BJ (cell line): ENCODE data around the gene SLC4A8. TPM values are rescaled to one million over a fixed set of nuclear protein-coding genes. Genes with fewer than 3 reads are reported as not detected.

Source experiments
- CTCF ChIA-PET: fragments of 350-600 bp; formaldehyde crosslinking; extraction: SDS; loops from one replicate; lab custom pipeline; 2021; ENCODE audit warnings: antibody characterized with exemption, inconsistent platforms; lab: Yijun Ruan, JAX
- POLR2A ChIA-PET: fragments of 300-600 bp; sonication (Branson Sonifier 250); formaldehyde crosslinking; extraction: SDS; loops from one replicate; lab custom pipeline; 2021; ENCODE audit warnings: antibody characterized with exemption; lab: Charles Lee
- DNase-seq: peaks from one replicate; pipeline ENCODE4 v3.0.0-alpha.2; 2011; ENCODE audit warnings: low read depth
- H3K27me3 ChIP-seq: 2 replicates; pipeline ENCODE4 v1.6.0; 2011; ENCODE audit warnings: low read length; ENCODE audit not compliant: control insufficient read depth, insufficient read depth
- H3K36me3 ChIP-seq: 2 replicates; pipeline ENCODE4 v1.5.1; 2011; ENCODE audit warnings: low read length; ENCODE audit not compliant: control insufficient read depth, insufficient read depth
- H3K4me3 ChIP-seq: 2 replicates; pipeline ENCODE4 v1.5.1; 2011; ENCODE audit warnings: low read depth, mild to moderate bottlenecking, control low read depth, low read length
- polyA plus RNA-seq: library from polyadenylated mRNA; depleted of rRNA; stranded (reverse); fragments of >200 nt; gene quantifications from 2 replicates; pipeline ENCODE4 v1.2.3, GENCODE V29; 2011
- TF ChIP-seq, protein P1 (sequence below): IDR thresholded peaks from 2 replicates; pipeline ENCODE4 v1.5.1; 2011; ENCODE audit warnings: low read depth, mild to moderate bottlenecking, control low read depth, inconsistent platforms, low read length, moderate library complexity; ENCODE audit not compliant: insufficient read depth

SLC4A8 gene
- polyA plus RNA-seq, 1 experiment: 4.9 TPM

DNA sequence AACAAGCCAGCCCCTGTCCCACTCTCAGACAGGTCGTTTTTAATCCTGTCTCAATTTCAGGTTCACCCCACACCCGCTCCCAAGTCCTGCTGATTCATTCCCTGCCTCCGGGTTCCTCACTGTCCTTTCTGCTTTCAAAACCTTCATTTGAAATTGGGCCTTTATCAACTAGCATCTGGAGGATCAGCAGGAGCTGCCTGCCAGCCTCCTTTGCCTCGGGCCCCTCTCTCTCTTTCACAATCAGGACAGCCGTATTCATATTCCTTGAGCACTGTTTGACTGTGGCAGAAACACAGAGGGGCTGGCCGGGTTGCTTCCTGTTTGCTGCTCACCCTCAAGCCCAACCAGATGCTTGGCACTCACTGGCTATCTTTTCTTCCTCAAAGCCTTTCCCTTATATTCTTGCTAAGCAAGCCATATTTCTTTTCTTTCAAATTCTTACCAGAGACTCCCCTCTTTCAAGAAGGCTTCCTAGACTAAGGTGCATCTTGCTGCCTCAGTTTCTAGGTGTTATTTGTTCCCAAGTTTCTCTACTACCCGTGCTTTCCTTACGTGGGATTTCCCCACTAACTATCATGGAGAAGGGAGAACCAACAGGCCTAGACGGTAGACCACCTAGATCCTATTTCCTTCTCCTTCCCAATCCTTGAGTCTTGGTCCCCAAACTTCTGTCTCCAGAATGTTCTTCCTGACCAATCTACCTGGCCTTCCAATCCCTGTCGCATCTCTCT is 36.4 kb upstream of the SLC4A8 start:
- Histone ChIP-seq H3K4me3 (no peak overlapping the region), H3K27me3 (no peaks in the 10 kb centered on the region), H3K36me3 (peaks cover under 1% of the 10 kb centered on the region)
- POLR2A ChIA-PET: interaction anchor here (0.5 kb wide), 1 partner anchor 1370 kb away, joined by 10 read pairs; no protein-coding TSS in a partner anchor
- peak; percentile 52 for DNase-seq
- TF ChIP-seq, protein P1, sequence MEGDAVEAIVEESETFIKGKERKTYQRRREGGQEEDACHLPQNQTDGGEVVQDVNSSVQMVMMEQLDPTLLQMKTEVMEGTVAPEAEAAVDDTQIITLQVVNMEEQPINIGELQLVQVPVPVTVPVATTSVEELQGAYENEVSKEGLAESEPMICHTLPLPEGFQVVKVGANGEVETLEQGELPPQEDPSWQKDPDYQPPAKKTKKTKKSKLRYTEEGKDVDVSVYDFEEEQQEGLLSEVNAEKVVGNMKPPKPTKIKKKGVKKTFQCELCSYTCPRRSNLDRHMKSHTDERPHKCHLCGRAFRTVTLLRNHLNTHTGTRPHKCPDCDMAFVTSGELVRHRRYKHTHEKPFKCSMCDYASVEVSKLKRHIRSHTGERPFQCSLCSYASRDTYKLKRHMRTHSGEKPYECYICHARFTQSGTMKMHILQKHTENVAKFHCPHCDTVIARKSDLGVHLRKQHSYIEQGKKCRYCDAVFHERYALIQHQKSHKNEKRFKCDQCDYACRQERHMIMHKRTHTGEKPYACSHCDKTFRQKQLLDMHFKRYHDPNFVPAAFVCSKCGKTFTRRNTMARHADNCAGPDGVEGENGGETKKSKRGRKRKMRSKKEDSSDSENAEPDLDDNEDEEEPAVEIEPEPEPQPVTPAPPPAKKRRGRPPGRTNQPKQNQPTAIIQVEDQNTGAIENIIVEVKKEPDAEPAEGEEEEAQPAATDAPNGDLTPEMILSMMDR: no peak
- CTCF ChIA-PET: no interaction called here

DNA sequence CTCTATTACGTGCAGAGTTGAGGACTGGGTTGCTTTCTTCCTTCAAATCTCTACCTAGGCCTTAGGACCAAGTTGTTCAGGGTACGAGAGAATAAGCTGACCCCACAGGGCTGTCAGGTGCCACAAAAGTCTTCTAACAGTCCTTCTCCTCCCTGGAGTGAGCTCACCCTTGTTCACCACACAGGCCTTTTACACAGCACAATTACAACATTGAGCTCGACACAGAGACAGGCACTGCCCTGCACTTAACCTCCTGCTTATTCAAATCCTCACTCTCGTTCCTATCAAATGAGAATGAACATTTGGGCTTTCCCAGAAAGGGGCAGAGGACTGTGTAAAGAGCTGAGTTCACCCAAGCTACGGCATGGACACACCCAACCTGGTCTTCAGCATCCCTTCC is 35.8 kb upstream of the SLC4A8 start:
- Histone ChIP-seq H3K4me3 (no peak overlapping the region), H3K36me3 (no peaks in the 10 kb centered on the region; the same call in 1 of the 2 replicates), H3K27me3 (no peaks in the 10 kb centered on the region)
- no peak for DNase-seq
- CTCF ChIA-PET: interaction anchor here (0.8 kb wide), 1 partner anchor 9 kb away, joined by 3 read pairs; no protein-coding TSS in a partner anchor
- POLR2A ChIA-PET: interaction anchor here (0.5 kb wide), 1 partner anchor 1370 kb away, joined by 10 read pairs; no protein-coding TSS in a partner anchor
- TF ChIP-seq, protein P1: no peak

DNA sequence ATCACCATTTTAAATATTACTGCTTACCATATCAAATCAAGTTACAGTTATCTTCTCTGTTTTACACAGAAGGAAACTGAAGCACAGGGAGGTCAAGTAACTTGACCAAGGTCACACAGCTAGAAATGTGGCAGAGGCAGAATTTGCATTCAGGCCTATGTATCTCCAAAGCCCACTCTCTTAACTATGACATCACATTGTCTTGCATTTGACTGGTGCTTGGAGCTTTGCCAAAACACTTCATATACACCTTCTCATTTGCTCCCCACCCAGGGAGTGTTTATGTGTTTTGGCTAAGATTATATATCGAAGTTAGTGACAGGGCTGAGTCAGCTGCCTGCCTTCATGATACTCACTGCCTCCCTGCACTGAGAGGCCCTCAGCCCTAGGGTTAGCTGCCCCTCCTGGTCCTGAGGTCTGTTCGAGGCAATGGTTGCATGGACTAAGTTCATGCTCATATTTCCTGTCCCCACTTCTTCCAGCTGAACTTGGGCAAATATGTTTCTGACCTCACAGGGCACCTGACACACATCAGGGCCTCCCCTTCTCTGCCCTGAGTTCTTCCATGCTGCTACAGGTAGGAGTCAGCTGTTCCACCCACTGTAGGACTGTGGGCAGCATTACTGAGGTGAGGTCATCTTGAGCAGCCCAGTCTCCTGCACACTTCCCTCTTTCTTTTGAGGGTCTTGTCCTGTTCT is 35.2 kb upstream of the SLC4A8 start:
- no peak for DNase-seq
- ChIA-PET POLR2A (no interaction called here), CTCF (interaction anchor here (0.8 kb wide), 1 partner anchor 8 kb away, joined by 3 read pairs; no protein-coding TSS in a partner anchor)
- Histone ChIP-seq H3K36me3 (no peaks in the 10 kb centered on the region), H3K27me3 (no peaks in the 10 kb centered on the region), H3K4me3 (no peak overlapping the region)
- TF ChIP-seq, protein P1: no peak

DNA sequence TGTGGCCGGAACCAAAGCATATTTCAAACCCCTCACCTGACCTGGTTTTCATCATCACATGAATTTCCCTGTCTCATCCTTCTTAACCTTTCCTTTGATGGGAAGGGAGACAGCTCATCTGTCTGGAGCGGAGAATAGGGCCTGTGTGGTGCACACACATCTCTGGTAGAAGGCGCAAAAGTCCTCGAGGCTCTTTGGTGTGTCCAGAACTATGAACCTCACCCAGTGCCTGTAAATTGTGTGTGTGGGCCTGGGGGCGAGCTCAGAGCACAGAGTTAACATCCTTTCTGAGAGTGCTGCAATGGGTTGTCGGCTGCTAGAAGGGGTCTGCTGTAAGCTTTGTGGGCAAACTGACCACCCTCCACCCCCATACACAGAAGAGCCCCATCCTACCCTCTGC is 34.2 kb upstream of the SLC4A8 start:
- TF ChIP-seq, protein P1: no peak
- POLR2A ChIA-PET: no interaction called here
- H3K27me3 ChIP-seq: no peaks in the 10 kb centered on the region
- no peak overlapping the region for H3K4me3 ChIP-seq
- no peak for DNase-seq
- H3K36me3 ChIP-seq: no peaks in the 10 kb centered on the region
- CTCF ChIA-PET: no interaction called here

DNA sequence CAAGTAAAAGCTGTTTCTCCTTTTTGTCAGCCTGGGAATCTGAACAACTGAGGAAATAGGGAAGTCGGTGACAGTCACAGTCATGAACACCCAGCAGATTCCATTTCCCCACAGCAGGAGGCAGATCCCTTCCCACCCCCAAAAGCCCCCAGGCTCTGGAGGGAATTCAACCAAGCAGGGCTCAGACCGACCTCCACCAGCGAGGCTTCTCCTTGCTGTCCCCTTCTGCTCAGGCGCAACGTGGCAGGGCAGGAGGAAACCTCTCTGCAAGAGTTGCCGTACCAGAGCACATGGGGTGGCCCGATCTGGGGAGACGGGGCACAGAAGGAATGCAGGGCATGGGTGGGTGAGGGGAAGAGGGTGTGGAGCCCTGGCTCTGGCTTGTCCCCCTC is 33.7 kb upstream of the SLC4A8 start:
- ChIA-PET POLR2A (no interaction called here), CTCF (no interaction called here)
- Histone ChIP-seq H3K36me3 (no peaks in the 10 kb centered on the region), H3K27me3 (no peaks in the 10 kb centered on the region), H3K4me3 (peak overlapping the region; percentile 70)
- DNase-seq: no peak
- TF ChIP-seq, protein P1: no peak; the same call in 1 of the 2 replicates
